Adipocyte (in vitro differentiated cells): Measurements from ENCODE around the gene RGS14.
"Not testable (repeated sequence)": the region's sequence is repeated elsewhere in the genome, so short reads cannot be mapped to it uniquely, and the experiment has no call there.

Source experiments
- DNase-seq: peaks from one replicate; pipeline ENCODE4 v3.0.0-alpha.2; 2015; ENCODE audit warnings: low read depth
- H3K27me3 ChIP-seq: replicated peaks from 2 replicates; pipeline ENCODE4 v1.7.0; 2013; ENCODE audit warnings: mild to moderate bottlenecking, low read length, moderate library complexity; ENCODE audit not compliant: control insufficient read depth, insufficient read depth
- H3K36me3 ChIP-seq: 2 replicates; pipeline ENCODE4 v1.7.0; 2013; ENCODE audit warnings: low read length, mild to moderate bottlenecking, moderate library complexity; ENCODE audit not compliant: control insufficient read depth, insufficient read depth, severe bottlenecking
- H3K4me1 ChIP-seq: 2 replicates; pipeline ENCODE4 v1.7.0; 2013; ENCODE audit warnings: mild to moderate bottlenecking, low read length, moderate library complexity; ENCODE audit not compliant: control insufficient read depth, insufficient read depth
- H3K4me3 ChIP-seq: 2 replicates; pipeline ENCODE4 v1.7.0; 2013; ENCODE audit warnings: mild to moderate bottlenecking, low read length, moderate library complexity
- H3K9ac ChIP-seq: 2 replicates; pipeline ENCODE4 v1.7.0; 2013; ENCODE audit warnings: mild to moderate bottlenecking, low read length, moderate library complexity
- H3K9me3 ChIP-seq: 2 replicates; pipeline ENCODE4 v1.7.0; 2013; ENCODE audit warnings: mild to moderate bottlenecking, low read length, moderate library complexity; ENCODE audit not compliant: control insufficient read depth

The RGS14 gene

GRCh38 chr5:177353093-177353492 is 4.6 kb upstream of the RGS14 start:
- Histone ChIP-seq H3K36me3 (no peaks in the 10 kb centered on the region), H3K27me3 (peaks cover 29% of the 10 kb centered on the region), H3K9ac (no peak overlapping the region), H3K4me3 (no peak overlapping the region), H3K4me1 (peaks cover 25% of the 10 kb centered on the region), H3K9me3 (peaks cover 8% of the 10 kb centered on the region)
- DNase-seq = no peak

DNA sequence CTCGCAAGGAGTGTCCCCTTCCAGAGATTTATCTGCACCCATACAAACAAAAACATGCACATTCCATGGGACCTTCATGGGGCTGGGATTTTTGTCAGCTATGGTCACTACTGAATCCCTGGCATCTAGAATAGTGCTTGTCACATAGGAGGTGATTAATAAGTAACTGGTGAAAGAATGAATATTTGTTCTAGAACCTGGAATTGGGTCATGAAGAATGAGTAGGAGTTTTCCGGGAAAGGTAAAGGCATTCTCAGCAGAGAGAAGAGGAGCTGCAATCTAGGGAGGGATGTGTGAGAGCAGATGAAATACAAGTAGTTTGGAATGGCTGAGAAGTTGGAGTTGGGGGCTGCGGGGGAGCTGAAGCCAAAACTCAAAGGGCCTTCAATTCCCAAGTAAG is 3.5 kb upstream of the RGS14 start:
- peaks cover 39% of the 10 kb centered on the region for H3K27me3 ChIP-seq
- peaks cover 8% of the 10 kb centered on the region for H3K9me3 ChIP-seq
- H3K9ac ChIP-seq = no peak overlapping the region
- H3K36me3 ChIP-seq = no peaks in the 10 kb centered on the region
- no peak for DNase-seq
- H3K4me1 ChIP-seq = peaks cover 21% of the 10 kb centered on the region
- no peak overlapping the region for H3K4me3 ChIP-seq

DNA sequence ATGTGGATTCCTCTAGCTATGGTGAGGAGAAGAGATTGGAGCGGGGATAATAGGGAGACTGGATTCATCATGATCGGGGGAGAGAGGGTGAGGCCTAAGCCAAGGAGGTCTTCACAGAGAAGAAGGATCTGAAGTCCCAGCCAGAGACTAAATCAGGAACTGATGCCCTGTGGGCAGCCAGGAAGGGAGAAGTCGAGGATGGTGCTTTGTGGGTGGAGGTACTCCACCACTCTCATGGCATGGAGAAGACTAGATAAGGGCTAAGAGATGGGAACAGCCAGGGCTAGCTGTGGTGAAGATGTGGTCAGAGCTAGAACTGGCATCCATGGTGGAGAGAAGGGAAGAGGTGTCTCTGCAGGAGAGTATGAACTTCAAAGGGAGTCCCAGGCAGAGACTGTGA is 3.0 kb upstream of the RGS14 start:
- H3K27me3 ChIP-seq = peaks cover 43% of the 10 kb centered on the region
- no peak overlapping the region for H3K9ac ChIP-seq
- no peaks in the 10 kb centered on the region for H3K36me3 ChIP-seq
- H3K9me3 ChIP-seq = peaks cover 8% of the 10 kb centered on the region
- no peak for DNase-seq
- no peak overlapping the region for H3K4me3 ChIP-seq
- H3K4me1 ChIP-seq = peaks cover 16% of the 10 kb centered on the region

DNA sequence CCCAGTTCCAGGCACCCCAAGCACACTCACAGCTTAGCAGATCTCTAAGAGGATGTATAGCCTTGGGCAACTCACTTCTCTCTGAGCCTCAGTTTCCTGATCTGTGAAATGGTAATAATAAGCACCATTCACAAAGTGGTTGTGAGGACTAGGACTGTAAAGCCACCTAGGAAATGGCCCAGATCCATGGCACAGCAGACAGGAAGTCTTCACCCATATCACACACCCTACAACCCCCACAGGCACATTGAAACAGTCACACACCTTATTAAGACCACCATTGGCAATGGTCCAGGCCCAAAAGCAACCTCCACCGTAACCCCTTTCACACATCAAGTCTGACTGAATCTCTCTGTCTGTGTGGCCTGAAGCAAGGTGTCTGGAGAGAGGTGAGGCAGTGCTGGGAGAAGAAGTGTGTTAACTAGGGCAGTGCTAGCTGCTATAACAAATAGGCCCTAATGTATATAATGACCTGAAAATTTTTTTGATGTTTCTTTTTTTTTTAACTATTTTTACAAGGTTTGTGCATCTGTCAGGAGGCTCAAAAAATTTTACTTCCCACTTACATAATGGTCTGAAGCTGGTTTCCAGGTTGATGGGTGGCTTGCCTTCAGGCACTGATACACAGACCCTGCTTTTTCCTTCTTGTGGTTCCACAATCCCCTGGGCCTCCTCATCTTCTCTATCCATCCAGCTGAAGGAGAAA is 2.4 kb upstream of the RGS14 start:
- no peak overlapping the region for H3K4me3 ChIP-seq
- no peak for DNase-seq
- H3K4me1 ChIP-seq = peaks cover 10% of the 10 kb centered on the region
- no peaks in the 10 kb centered on the region for H3K36me3 ChIP-seq
- peaks cover 8% of the 10 kb centered on the region for H3K9me3 ChIP-seq
- no peak overlapping the region for H3K9ac ChIP-seq
- peaks cover 47% of the 10 kb centered on the region for H3K27me3 ChIP-seq

DNA sequence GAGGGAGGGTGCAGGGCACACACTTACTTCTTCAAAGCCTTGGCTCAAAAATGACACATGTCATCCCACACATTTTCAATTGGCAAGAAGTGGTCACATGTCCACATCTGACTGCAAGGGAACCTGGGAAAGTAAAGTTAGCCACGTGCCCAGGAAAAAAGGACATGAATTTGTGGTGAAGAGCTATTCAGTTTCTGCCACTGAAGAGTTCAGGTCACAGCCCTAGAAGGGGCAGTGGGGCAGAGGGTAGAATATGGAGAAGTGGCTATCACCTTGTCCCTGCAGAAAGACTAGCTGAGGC is 1.9 kb upstream of the RGS14 start:
- peaks cover 5% of the 10 kb centered on the region for H3K4me1 ChIP-seq
- DNase-seq = no peak
- peaks cover 47% of the 10 kb centered on the region for H3K27me3 ChIP-seq

GRCh38 chr5:177356746-177357145 is 978 bp upstream of the RGS14 start:
- Histone ChIP-seq H3K9me3 (peaks cover 8% of the 10 kb centered on the region), H3K27me3 (peaks cover 53% of the 10 kb centered on the region)
- DNase-seq = no peak

More for the DNA sequence above, 1.9 kb upstream of the RGS14 start:
- no peak overlapping the region for H3K4me3 ChIP-seq
- H3K36me3 ChIP-seq = no peaks in the 10 kb centered on the region
- no peak overlapping the region for H3K9ac ChIP-seq
- peaks cover 8% of the 10 kb centered on the region for H3K9me3 ChIP-seq

DNA sequence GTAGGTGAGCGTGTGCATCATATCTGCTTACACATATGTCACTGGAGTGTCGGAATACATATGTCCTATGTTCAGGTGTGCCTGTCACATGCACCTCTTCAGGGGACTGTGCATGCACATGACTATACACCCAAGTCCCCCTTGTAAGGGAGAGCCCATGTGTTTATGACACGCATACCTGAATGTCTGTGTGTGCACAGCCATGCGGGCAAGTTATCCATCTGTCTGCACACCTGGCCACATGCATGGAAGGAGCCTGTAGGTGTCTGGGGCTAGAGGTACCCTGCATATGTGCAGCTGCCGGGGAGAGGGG is 622 bp upstream of the RGS14 start:
- peaks cover 2% of the 10 kb centered on the region for H3K4me1 ChIP-seq
- H3K27me3 ChIP-seq = peaks cover 56% of the 10 kb centered on the region
- H3K9me3 ChIP-seq = peaks cover 8% of the 10 kb centered on the region
- no peaks in the 10 kb centered on the region for H3K36me3 ChIP-seq
- no peak overlapping the region for H3K9ac ChIP-seq
- DNase-seq = no peak
- no peak overlapping the region for H3K4me3 ChIP-seq

More at GRCh38 chr5:177356746-177357145, 978 bp upstream of the RGS14 start:
- H3K4me1 ChIP-seq = peaks cover 4% of the 10 kb centered on the region
- H3K9ac ChIP-seq = no peak overlapping the region
- no peaks in the 10 kb centered on the region for H3K36me3 ChIP-seq
- no peak overlapping the region for H3K4me3 ChIP-seq

- Histone ChIP-seq H3K9ac (no peak overlapping the region), H3K4me3 (no peak overlapping the region), H3K4me1 (peaks cover 4% of the 10 kb centered on the region), H3K27me3 (peaks cover 57% of the 10 kb centered on the region), H3K36me3 (no peaks in the 10 kb centered on the region), H3K9me3 (peaks cover 8% of the 10 kb centered on the region)
- no peak for DNase-seq
These were observed 671 bp downstream of the RGS14 start for GRCh38 chr5:177358370-177358819.

- Histone ChIP-seq H3K4me1 (peaks cover 8% of the 10 kb centered on the region), H3K9me3 (peaks cover 8% of the 10 kb centered on the region), H3K27me3 (peaks cover 62% of the 10 kb centered on the region), H3K36me3 (no peaks in the 10 kb centered on the region), H3K9ac (no peak overlapping the region), H3K4me3 (no peak overlapping the region)
- no peak for DNase-seq
These were observed 1.7 kb downstream of the RGS14 start for GRCh38 chr5:177359451-177359851.

DNA sequence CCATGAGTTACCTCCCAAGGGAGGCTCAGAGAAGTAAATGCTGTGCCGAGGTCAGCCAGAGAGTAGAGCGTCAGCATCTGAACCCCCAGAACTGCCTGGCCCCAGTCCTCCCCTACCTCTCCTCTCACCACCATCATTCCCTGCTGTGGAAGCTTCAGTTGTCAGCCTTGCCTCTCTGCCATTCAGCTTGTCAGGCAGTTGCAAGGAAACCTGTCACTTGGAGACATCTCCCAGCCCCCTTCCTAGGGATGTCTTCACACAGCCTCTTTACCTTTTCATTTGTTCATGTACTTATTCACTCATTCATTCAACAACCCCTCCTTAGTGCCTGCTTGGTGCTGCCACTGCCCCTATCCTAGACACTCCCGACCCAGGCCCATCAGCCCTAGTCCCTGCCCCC is 2.1 kb downstream of the RGS14 start:
- Histone ChIP-seq H3K36me3 (no peaks in the 10 kb centered on the region), H3K9ac (no peak overlapping the region), H3K4me3 (no peak overlapping the region), H3K27me3 (peaks cover 58% of the 10 kb centered on the region), H3K9me3 (peaks cover 8% of the 10 kb centered on the region), H3K4me1 (peaks cover 8% of the 10 kb centered on the region)
- DNase-seq = no peak

GRCh38 chr5:177360740-177361139 is 3.0 kb downstream of the RGS14 start:
- H3K9me3 ChIP-seq, H3K4me1 ChIP-seq, H3K4me3 ChIP-seq, H3K36me3 ChIP-seq, DNase-seq, H3K9ac ChIP-seq: not testable (repeated sequence)
- peaks cover 51% of the 10 kb centered on the region for H3K27me3 ChIP-seq
